DMS114 treated with DMSO at 0.1 percent for 48 hours (cell line): ENCODE data around the gene PCDHGB4.
"Not testable (repeated sequence)": the region's sequence is repeated elsewhere in the genome, so short reads cannot be mapped to it uniquely, and the experiment has no call there.

Source experiments
- DNase-seq: peaks from one replicate; lab custom pipeline; 2025; ENCODE audit not compliant: unreplicated experiment; lab: John Stamatoyannopoulos, UW

Gene PCDHGB4

DNA sequence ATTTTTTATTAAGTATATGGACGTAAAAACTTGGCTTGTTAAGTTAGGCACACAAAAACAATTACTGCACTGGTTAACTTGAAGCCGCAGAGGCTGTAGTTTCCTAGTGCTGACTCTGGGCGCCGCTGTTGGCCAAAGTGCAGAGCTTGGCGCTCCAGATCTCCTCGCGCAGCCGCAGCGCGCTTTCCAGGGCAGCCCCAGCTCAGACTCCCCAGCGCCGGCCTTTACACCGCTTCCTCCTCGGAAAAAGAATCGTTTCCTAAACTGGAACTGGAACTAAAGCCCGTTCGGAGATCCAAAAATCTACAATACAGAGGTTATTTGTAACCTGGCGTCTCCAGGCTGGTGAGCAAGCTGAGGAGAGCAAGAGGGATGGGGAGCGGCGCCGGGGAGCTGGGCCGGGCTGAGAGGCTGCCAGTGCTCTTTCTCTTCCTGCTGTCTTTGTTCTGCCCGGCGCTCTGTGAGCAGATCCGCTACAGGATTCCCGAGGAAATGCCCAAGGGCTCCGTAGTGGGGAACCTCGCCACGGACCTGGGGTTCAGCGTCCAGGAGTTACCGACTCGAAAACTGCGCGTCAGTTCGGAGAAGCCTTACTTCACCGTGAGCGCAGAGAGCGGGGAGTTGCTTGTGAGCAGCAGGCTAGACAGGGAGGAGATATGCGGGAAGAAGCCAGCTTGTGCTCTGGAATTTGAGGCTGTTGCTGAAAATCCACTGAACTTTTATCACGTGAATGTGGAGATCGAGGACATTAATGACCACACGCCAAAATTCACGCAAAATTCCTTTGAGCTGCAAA, 10.5 kb downstream of the PCDHGB4 start, which contains the start of gene PCDHGB5:
TSS of gene PCDHGB5 (plus strand) at position 192 of the 796 bp plus-strand sequence. CDS start at position 373, 181 bp downstream.
- DNase-seq, result not testable (repeated sequence)

- no peak for DNase-seq
Observed at GRCh38 chr5:141398608-141399007, 11.1 kb downstream of the PCDHGB4 start.

GRCh38 chr5:141399555-141400258, 12.2 kb downstream of the PCDHGB4 start:
- no peak for DNase-seq

- DNase-seq, result no peak
Observed at GRCh38 chr5:141402553-141403243, 15.2 kb downstream of the PCDHGB4 start, which contains the start of gene PCDHGA9. Gene PCDHGA9 (plus strand): TSS chr5:141402778. CDS start chr5:141402953, 175 bp downstream.

DNA sequence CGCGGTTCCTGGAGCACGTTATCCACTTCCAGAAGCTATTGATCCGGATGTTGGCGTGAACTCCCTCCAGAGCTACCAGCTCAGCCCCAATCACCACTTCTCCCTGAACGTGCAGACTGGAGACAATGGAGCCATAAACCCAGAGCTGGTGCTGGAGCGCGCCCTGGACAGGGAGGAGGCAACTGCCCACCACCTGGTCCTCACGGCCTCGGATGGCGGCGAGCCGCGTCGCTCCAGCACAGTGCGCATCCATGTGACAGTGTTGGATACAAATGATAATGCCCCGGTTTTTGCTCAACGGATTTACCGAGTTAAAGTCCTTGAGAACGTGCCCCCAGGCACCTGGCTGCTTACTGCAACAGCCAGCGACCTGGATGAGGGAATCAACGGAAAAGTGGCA, 15.9 kb downstream of the PCDHGB4 start:
- no peak for DNase-seq

DNA sequence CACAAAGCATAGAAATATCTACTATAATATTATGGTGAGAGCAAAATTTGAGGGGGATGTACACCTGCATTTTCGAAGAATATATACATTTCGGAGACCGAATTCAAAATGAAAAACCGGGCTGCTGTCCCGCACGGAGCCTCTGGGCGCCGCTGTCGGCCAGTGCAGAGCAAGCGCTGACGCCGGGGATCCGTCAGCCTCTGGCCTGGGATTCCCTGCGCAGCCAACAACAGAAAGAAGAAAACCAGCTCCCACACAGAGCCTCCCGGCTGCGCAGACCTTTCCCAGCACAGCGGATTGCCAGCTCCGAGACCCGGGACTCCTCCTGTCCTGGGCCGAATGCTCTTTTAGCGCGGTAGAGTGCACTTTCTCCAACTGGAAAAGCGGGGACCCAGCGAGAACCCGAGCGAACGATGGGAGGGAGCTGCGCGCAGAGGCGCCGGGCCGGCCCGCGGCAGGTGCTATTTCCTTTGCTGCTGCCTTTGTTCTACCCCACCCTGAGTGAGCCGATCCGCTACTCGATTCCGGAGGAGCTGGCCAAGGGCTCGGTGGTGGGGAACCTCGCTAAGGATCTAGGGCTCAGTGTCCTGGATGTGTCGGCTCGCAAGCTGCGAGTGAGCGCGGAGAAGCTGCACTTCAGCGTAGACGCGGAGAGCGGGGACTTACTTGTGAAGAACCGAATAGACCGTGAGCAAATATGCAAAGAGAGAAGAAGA, 20.4 kb downstream of the PCDHGB4 start, which contains the start of gene PCDHGB6:
TSS of gene PCDHGB6 (plus strand) at position 232 of the 716 bp plus-strand sequence. CDS start at position 414, 182 bp downstream.
- DNase-seq, result not testable (repeated sequence)

- DNase-seq, result no peak
Observed at GRCh38 chr5:141409598-141410306, 22.3 kb downstream of the PCDHGB4 start.

DNA sequence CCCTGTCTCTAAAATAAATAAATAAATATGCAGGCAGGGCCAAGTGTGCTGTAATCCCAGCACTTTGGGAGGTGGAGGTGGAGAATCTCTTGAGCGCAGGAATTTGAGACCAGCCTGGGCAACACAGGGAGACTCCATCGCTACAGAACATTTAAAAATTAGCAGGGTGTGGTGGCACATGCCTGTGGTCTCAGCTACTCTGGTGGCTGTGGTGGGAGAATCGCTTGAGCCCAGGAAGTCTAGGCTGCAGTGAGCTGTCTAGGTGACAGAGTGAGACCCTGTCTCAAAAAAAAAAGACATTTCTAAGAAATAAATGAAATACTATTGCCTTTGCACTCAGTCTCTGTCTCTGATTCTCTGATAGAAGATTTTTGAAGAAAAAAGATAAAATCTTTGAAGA, 24.1 kb downstream of the PCDHGB4 start:
- DNase-seq, result no peak

DNA sequence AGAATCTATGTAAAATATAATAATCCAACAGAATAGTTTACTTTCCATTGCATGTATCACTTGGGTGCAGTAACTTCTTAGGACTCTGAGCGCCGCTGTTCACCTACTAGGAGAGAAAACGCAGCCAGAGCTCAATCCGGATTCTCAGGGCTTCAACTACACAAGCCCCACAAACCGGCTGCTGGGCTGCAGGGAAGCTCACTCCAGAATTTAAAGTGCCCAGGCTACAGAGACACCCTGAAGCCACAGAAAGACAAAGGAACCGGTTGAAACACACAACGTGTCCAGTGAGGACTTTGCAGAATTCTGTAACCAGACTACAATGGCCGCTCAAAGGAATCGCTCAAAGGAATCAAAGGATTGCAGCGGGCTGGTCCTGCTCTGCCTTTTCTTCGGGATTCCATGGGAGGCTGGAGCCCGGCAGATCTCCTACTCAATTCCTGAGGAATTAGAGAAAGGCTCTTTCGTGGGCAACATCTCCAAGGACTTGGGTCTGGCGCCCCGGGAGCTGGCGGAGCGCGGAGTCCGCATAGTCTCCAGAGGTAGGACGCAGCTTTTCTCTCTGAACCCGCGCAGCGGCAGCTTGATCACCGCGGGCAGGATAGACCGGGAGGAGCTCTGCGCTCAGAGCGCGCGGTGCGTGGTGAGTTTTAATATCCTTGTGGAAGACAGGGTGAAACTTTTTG, 25.5 kb downstream of the PCDHGB4 start, which contains the start of gene PCDHGA10:
TSS of gene PCDHGA10 (plus strand) at position 134 of the 686 bp plus-strand sequence. CDS start at position 323, 189 bp downstream.
- DNase-seq, result no peak

GRCh38 chr5:141413540-141414069, 26.1 kb downstream of the PCDHGB4 start:
- no peak for DNase-seq

DNA sequence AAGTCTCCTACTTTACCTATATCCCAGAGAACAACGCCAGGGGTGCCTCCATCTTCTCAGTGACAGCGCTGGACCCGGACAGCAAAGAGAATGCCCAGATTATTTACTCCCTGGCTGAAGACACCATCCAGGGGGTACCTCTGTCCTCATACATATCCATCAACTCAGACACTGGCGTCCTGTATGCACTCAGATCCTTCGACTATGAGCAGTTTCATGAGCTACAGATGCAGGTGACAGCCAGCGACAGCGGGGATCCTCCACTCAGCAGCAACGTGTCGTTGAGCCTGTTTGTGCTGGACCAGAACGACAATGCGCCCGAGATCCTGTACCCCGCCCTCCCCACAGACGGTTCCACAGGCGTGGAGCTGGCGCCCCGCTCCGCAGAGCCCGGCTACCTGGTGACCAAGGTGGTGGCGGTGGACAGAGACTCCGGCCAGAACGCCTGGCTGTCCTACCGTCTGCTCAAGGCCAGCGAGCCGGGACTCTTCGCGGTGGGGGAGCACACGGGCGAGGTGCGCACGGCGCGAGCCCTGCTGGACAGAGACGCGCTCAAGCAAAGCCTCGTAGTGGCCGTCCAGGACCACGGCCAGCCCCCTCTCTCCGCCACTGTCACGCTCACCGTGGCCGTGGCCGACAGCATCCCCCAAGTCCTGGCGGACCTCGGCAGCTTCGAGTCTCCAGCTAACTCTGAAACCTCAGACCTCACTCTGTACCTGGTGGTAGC, 27.2 kb downstream of the PCDHGB4 start:
- not testable (repeated sequence) for DNase-seq

DNA sequence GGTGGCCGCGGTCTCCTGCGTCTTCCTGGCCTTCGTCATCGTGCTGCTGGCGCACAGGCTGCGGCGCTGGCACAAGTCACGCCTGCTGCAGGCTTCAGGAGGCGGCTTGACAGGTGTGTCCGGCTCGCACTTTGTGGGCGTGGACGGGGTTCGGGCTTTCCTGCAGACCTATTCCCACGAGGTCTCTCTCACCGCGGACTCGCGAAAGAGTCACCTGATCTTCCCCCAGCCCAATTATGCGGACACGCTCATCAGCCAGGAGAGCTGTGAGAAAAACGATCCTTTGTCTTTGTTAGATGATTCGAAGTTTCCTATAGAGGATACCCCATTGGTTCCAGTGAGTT, 27.7 kb downstream of the PCDHGB4 start:
- not testable (repeated sequence) for DNase-seq

GRCh38 chr5:141417494-141418172, 30.1 kb downstream of the PCDHGB4 start, which contains the start of gene PCDHGB7:
Gene PCDHGB7 (plus strand): TSS chr5:141417677. CDS start chr5:141417860, 183 bp downstream.
- not testable (repeated sequence) for DNase-seq

DNA sequence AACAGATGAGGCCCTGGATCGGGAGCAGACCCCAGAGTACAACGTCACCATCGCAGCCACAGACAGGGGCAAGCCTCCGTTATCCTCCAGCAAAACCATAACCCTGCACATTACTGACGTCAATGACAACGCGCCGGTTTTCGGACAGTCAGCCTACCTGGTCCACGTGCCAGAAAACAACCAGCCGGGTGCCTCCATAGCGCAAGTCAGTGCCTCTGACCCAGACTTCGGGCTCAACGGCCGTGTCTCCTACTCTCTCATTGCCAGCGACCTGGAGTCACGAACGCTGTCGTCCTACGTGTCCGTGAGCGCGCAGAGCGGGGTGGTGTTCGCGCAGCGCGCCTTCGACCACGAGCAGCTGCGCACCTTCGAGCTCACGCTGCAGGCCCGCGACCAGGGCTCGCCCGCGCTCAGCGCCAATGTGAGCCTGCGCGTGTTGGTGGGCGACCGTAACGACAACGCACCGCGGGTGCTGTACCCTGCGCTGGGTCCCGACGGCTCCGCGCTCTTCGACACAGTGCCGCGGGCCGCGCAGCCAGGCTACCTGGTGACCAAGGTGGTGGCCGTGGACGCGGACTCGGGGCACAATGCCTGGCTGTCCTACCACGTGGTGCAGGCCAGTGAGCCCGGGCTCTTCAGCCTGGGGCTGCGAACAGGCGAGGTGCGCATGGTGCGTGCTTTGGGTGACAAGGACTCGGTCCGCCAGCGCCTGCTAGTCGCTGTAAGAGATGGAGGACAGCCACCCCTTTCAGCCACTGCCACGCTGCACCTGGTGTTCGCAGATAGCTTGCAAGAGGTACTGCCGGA, 31.8 kb downstream of the PCDHGB4 start:
- no peak for DNase-seq

DNA sequence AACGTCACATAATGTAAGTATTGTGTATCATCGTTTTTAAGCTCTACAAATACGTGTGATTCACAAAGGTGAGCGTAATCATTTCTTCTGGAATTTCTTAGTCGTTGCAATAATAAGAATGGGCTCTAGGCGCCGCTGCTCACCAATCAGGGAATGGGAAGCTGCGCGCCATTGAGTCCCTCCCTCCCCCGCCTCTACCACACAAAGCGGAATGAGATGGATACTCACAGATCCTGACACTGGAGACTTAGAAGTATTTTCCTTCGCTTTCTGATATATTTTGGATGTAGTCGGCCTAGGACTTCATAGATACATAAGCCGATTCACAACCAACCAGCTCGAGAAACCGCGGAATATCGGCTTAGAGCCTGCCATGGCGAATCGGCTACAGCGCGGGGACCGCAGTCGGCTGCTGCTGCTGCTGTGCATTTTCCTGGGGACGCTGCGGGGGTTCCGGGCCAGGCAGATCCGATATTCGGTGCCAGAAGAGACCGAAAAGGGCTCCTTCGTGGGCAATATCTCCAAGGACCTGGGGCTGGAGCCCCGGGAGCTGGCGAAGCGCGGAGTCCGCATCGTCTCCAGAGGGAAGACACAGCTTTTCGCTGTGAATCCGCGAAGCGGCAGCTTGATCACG, 33.5 kb downstream of the PCDHGB4 start, which contains the start of gene PCDHGA11:
TSS of gene PCDHGA11 (plus strand) at position 197 of the 634 bp plus-strand sequence. CDS start at position 374, 177 bp downstream.
- DNase-seq, result no peak

DNA sequence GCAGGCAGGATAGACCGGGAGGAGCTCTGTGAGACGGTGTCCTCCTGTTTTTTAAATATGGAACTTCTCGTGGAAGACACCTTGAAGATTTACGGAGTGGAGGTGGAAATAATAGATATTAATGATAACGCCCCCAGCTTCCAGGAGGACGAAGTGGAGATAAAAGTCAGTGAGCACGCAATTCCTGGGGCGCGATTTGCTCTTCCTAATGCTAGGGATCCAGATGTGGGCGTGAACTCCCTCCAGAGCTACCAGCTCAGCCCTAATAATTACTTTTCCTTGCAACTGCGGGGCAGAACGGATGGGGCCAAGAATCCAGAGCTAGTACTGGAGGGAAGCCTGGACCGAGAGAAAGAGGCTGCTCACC, 34.0 kb downstream of the PCDHGB4 start:
- DNase-seq, result no peak
